Erythroblast (primary cell): ENCODE data around the gene TSTD1.
"Not testable (repeated sequence)": the region's sequence is repeated elsewhere in the genome, so short reads cannot be mapped to it uniquely, and the experiment has no call there.

Experiments
- DNase-seq, 2 experiments: peaks; one replicate each; lab custom pipeline; 2025; lab: John Stamatoyannopoulos, UW
- GATA1 ChIP-seq: IDR thresholded peaks from 2 replicates; pipeline ENCODE4 v1.6.1; 2011; ENCODE audit warnings: low read depth, mild to moderate bottlenecking, control low read depth, low read length, moderate library complexity
- POLR2A ChIP-seq: IDR thresholded peaks from 2 replicates; pipeline ENCODE4 v1.6.1; 2011; ENCODE audit warnings: mild to moderate bottlenecking, low read length

The TSTD1 gene

GRCh38 chr1:161074676-161075368 lies 36.1 kb upstream of the TSTD1 start:
- DNase-seq, result peak in 1 of 2 experiments; percentile 50
- TF ChIP-seq GATA1 (no peak), POLR2A (no peak)

- no peak for TF ChIP-seq GATA1
- no peak for TF ChIP-seq POLR2A
- DNase-seq, result no peak
Observed at GRCh38 chr1:161073474-161074121, 34.8 kb upstream of the TSTD1 start.

GRCh38 chr1:161072751-161073449 lies 34.1 kb upstream of the TSTD1 start:
- TF ChIP-seq GATA1, result no peak
- TF ChIP-seq POLR2A, result no peak
- DNase-seq, result no peak

- peak; percentile 64 to 74 for DNase-seq
- TF ChIP-seq GATA1 (no peak), POLR2A (no peak)
Observed at GRCh38 chr1:161071886-161072371, 33.2 kb upstream of the TSTD1 start.

- no peak for DNase-seq
Observed at GRCh38 chr1:161070761-161071160, 32.0 kb upstream of the TSTD1 start.

GRCh38 chr1:161069731-161070270 lies 31.0 kb upstream of the TSTD1 start, which contains the start of gene ARHGAP30:
ARHGAP30 (minus strand) TSS chr1:161069891; CDS start chr1:161069624, 267 bp downstream.
- no peak for DNase-seq
- no peak for TF ChIP-seq GATA1
- TF ChIP-seq POLR2A, result peak; percentile 27

More at GRCh38 chr1:161070761-161071160, 32.0 kb upstream of the TSTD1 start:
- TF ChIP-seq POLR2A (no peak), GATA1 (no peak)

- no peak for TF ChIP-seq POLR2A
- TF ChIP-seq GATA1, result no peak
- DNase-seq, result no peak
Observed at GRCh38 chr1:161069241-161069640, 30.5 kb upstream of the TSTD1 start.

GRCh38 chr1:161068306-161069234 lies 29.8 kb upstream of the TSTD1 start:
- TF ChIP-seq GATA1 (no peak), POLR2A (peak; percentile 11)
- no peak for DNase-seq

GRCh38 chr1:161066694-161067093 lies 27.9 kb upstream of the TSTD1 start:
- DNase-seq, result no peak
- TF ChIP-seq POLR2A (no peak), GATA1 (no peak)

- DNase-seq, result not testable (repeated sequence)
Observed at GRCh38 chr1:161065681-161066080, 26.9 kb upstream of the TSTD1 start.

GRCh38 chr1:161063936-161064335 lies 25.2 kb upstream of the TSTD1 start:
- DNase-seq, result not testable (repeated sequence)

- TF ChIP-seq POLR2A (no peak), GATA1 (no peak)
- DNase-seq, result no peak
Observed at GRCh38 chr1:161061419-161061818, 22.7 kb upstream of the TSTD1 start.

GRCh38 chr1:161059293-161059692 lies 20.5 kb upstream of the TSTD1 start:
- DNase-seq, result no peak
- TF ChIP-seq GATA1 (no peak), POLR2A (no peak)
